Neural cell (in vitro differentiated cells): ENCODE data around the gene ADGRF1.

ENCODE experiments used
- EZH2 ChIP-seq: fragments of 200-600, 300-800 bp; shearing (Covaris generic), sonication (generic); IDR thresholded peaks from 2 replicates; pipeline ENCODE4 v1.6.1; 2014; ENCODE audit warnings: antibody characterized with exemption, low read length, borderline replicate concordance, mild to moderate bottlenecking; ENCODE audit not compliant: insufficient read depth, poor library complexity, severe bottlenecking
- TF ChIP-seq, protein P1 (sequence below): fragments of 450-650 bp; IDR thresholded peaks from 2 replicates; pipeline ENCODE4 v1.5.1; 2014; ENCODE audit warnings: antibody characterized with exemption, mild to moderate bottlenecking, moderate library complexity; ENCODE audit not compliant: poor library complexity, severe bottlenecking

DNA sequence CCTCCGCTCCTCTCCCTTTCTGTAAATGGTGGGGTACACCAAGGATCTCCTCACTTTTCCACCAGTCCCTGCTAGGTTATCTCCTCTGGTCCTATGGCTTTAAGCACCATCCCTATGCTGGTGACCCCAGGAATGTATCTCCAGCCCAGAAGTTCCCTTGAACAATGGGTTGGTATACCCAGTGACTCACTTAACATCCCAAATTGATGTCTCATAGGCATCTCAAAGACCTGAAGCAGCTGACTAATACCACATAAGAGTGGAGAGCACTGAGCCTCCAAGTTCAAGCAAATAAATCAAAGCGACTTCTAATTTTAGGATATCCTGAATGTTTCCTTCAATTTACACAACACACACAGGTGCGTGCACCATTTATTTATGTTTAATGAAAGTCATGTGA, 48.3 kb downstream of the ADGRF1 start:
- TF ChIP-seq, protein P1, sequence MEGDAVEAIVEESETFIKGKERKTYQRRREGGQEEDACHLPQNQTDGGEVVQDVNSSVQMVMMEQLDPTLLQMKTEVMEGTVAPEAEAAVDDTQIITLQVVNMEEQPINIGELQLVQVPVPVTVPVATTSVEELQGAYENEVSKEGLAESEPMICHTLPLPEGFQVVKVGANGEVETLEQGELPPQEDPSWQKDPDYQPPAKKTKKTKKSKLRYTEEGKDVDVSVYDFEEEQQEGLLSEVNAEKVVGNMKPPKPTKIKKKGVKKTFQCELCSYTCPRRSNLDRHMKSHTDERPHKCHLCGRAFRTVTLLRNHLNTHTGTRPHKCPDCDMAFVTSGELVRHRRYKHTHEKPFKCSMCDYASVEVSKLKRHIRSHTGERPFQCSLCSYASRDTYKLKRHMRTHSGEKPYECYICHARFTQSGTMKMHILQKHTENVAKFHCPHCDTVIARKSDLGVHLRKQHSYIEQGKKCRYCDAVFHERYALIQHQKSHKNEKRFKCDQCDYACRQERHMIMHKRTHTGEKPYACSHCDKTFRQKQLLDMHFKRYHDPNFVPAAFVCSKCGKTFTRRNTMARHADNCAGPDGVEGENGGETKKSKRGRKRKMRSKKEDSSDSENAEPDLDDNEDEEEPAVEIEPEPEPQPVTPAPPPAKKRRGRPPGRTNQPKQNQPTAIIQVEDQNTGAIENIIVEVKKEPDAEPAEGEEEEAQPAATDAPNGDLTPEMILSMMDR = no peak
- no peak for TF ChIP-seq EZH2
